Osteoblast (primary cell): ENCODE results near the gene APOOL. TPM values are rescaled to one million over a fixed set of nuclear protein-coding genes. Genes with fewer than 3 reads are reported as not detected.

Source experiments
- DNase-seq: peaks from one replicate; pipeline ENCODE4 v3.0.0; 2011; ENCODE audit warnings: low spot score, mixed read lengths; ENCODE audit not compliant: insufficient read length; ENCODE audit errors: missing footprints
- H2AFZ ChIP-seq: 2 replicates; pipeline ENCODE4 v1.6.0; 2011; ENCODE audit warnings: mild to moderate bottlenecking, low read length
- H3K27ac ChIP-seq: 2 replicates; pipeline ENCODE4 v1.5.1; 2011; ENCODE audit warnings: mild to moderate bottlenecking, low read depth, low read length, moderate library complexity
- H3K27me3 ChIP-seq: 2 replicates; pipeline ENCODE4 v1.6.0; 2012; ENCODE audit warnings: mild to moderate bottlenecking, control low read depth, inconsistent platforms, low read length, moderate library complexity; ENCODE audit not compliant: insufficient read depth
- H3K36me3 ChIP-seq: 2 replicates; pipeline ENCODE4 v1.5.1; 2011; ENCODE audit warnings: mild to moderate bottlenecking, low read length, control low read depth, moderate library complexity; ENCODE audit not compliant: insufficient read depth
- H3K4me1 ChIP-seq: 2 replicates; pipeline ENCODE4 v1.5.1; 2011; ENCODE audit warnings: mild to moderate bottlenecking, low read length, control low read depth, moderate library complexity; ENCODE audit not compliant: insufficient read depth
- H3K4me2 ChIP-seq: 2 replicates; pipeline ENCODE4 v1.6.0; 2011; ENCODE audit warnings: mild to moderate bottlenecking, low read length; ENCODE audit not compliant: insufficient read depth
- H3K4me3 ChIP-seq: fragments of 200-600 bp; sonication (generic); 3 replicates; pipeline ENCODE4 v1.5.1; 2012; ENCODE audit warnings: mild to moderate bottlenecking, low read length, inconsistent platforms; ENCODE audit not compliant: insufficient read depth
- H3K79me2 ChIP-seq: 2 replicates; pipeline ENCODE4 v1.6.0; 2012; ENCODE audit warnings: mild to moderate bottlenecking, low read length, control low read depth, inconsistent platforms; ENCODE audit not compliant: insufficient read depth
- H3K9me3 ChIP-seq: 2 replicates; pipeline ENCODE4 v1.5.1; 2011; ENCODE audit warnings: low read depth, low read length, control low read depth
- H4K20me1 ChIP-seq: 2 replicates; pipeline ENCODE4 v1.6.0; 2012; ENCODE audit warnings: mild to moderate bottlenecking, low read length, control low read depth; ENCODE audit not compliant: insufficient read depth
- total RNA-seq: library from RNA; depleted of rRNA; stranded (reverse); fragments of >200 nt; gene quantifications from 2 replicates; pipeline ENCODE4 v1.2.3, GENCODE V29; 2012
- TF ChIP-seq, protein P1 (sequence below): IDR thresholded peaks from 2 replicates; pipeline ENCODE4 v1.5.1; 2011; ENCODE audit warnings: mild to moderate bottlenecking, low read depth, low read length, moderate library complexity; ENCODE audit errors: extremely low read depth

APOOL gene
- total RNA-seq, 1 donor = 10.5 TPM

- Histone ChIP-seq H4K20me1 (no peaks in the 10 kb centered on the region), H3K79me2 (no peaks in the 10 kb centered on the region), H3K9me3 (no peaks in the 10 kb centered on the region), H3K4me1 (no peaks in the 10 kb centered on the region), H3K36me3 (no peaks in the 10 kb centered on the region), H3K27ac (no peak overlapping the region), H3K4me3 (no peak overlapping the region), H3K27me3 (no peaks in the 10 kb centered on the region), H3K4me2 (no peak overlapping the region), H2AFZ (no peak overlapping the region)
- TF ChIP-seq, protein P1, sequence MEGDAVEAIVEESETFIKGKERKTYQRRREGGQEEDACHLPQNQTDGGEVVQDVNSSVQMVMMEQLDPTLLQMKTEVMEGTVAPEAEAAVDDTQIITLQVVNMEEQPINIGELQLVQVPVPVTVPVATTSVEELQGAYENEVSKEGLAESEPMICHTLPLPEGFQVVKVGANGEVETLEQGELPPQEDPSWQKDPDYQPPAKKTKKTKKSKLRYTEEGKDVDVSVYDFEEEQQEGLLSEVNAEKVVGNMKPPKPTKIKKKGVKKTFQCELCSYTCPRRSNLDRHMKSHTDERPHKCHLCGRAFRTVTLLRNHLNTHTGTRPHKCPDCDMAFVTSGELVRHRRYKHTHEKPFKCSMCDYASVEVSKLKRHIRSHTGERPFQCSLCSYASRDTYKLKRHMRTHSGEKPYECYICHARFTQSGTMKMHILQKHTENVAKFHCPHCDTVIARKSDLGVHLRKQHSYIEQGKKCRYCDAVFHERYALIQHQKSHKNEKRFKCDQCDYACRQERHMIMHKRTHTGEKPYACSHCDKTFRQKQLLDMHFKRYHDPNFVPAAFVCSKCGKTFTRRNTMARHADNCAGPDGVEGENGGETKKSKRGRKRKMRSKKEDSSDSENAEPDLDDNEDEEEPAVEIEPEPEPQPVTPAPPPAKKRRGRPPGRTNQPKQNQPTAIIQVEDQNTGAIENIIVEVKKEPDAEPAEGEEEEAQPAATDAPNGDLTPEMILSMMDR = no peak
- DNase-seq = no peak
These were observed 111.6 kb downstream of the APOOL start for GRCh38 chrX:85115252-85115651.

DNA sequence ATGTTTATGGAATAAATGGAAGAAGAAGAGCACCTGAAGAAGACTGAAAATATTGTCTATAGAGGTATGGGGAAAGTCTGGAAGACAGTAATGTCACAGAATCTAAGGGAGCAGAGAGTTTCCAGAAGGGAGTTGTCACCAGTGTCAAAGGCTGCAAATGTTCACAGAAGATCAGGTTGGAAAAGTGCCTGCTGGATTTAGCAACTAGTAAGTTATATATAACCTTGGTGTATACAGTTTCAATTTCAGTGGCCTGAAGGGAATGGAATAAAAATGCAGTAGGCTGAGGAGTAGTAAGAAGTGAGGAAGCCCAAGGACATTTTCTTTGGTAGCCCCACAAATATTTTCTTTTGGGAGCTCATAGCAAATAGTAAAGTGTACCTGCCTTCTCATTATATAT, 132.7 kb downstream of the APOOL start:
- Histone ChIP-seq H3K27me3 (no peaks in the 10 kb centered on the region), H3K4me2 (no peak overlapping the region), H3K4me1 (no peaks in the 10 kb centered on the region), H3K9me3 (no peaks in the 10 kb centered on the region), H3K27ac (no peak overlapping the region), H2AFZ (no peak overlapping the region), H4K20me1 (no peaks in the 10 kb centered on the region), H3K79me2 (no peaks in the 10 kb centered on the region), H3K36me3 (no peaks in the 10 kb centered on the region), H3K4me3 (no peak overlapping the region)
- DNase-seq = no peak
- TF ChIP-seq, protein P1 = no peak

- Histone ChIP-seq H3K4me3 (no peak overlapping the region), H3K36me3 (no peaks in the 10 kb centered on the region), H2AFZ (no peak overlapping the region), H3K79me2 (no peaks in the 10 kb centered on the region), H4K20me1 (no peaks in the 10 kb centered on the region), H3K27ac (no peak overlapping the region), H3K27me3 (no peaks in the 10 kb centered on the region), H3K4me1 (no peaks in the 10 kb centered on the region), H3K9me3 (no peaks in the 10 kb centered on the region), H3K4me2 (no peak overlapping the region)
- no peak for DNase-seq
- TF ChIP-seq, protein P1 = no peak
These were observed 135.7 kb downstream of the APOOL start for GRCh38 chrX:85139422-85139821.

GRCh38 chrX:85140964-85141363, 137.3 kb downstream of the APOOL start:
- H3K4me1 ChIP-seq = no peaks in the 10 kb centered on the region
- no peaks in the 10 kb centered on the region for H3K36me3 ChIP-seq
- DNase-seq = no peak
- no peaks in the 10 kb centered on the region for H4K20me1 ChIP-seq
- TF ChIP-seq, protein P1 = no peak
- no peak overlapping the region for H3K4me3 ChIP-seq
- H3K4me2 ChIP-seq = no peak overlapping the region
- H3K27me3 ChIP-seq = no peaks in the 10 kb centered on the region
- no peak overlapping the region for H2AFZ ChIP-seq
- H3K79me2 ChIP-seq = no peaks in the 10 kb centered on the region
- H3K9me3 ChIP-seq = no peaks in the 10 kb centered on the region
- no peak overlapping the region for H3K27ac ChIP-seq

Other genes starting within 250 kb of the APOOL start
- gene SATL1, start 239.9 kb downstream of the APOOL start, total RNA-seq = not detected in 2 replicates
- gene ZNF711, start 240.1 kb downstream of the APOOL start, total RNA-seq = 1.4 and 1.5 TPM in 2 replicates